ENCODE measurements around the gene C6orf47. TPM values are rescaled to one million over a fixed set of nuclear protein-coding genes. Genes with fewer than 3 reads are reported as not detected.

C6orf47 gene
- total and polyA plus RNA-seq, 4 donors = 2.0 to 10.8 (median 7.4) TPM

DNA sequence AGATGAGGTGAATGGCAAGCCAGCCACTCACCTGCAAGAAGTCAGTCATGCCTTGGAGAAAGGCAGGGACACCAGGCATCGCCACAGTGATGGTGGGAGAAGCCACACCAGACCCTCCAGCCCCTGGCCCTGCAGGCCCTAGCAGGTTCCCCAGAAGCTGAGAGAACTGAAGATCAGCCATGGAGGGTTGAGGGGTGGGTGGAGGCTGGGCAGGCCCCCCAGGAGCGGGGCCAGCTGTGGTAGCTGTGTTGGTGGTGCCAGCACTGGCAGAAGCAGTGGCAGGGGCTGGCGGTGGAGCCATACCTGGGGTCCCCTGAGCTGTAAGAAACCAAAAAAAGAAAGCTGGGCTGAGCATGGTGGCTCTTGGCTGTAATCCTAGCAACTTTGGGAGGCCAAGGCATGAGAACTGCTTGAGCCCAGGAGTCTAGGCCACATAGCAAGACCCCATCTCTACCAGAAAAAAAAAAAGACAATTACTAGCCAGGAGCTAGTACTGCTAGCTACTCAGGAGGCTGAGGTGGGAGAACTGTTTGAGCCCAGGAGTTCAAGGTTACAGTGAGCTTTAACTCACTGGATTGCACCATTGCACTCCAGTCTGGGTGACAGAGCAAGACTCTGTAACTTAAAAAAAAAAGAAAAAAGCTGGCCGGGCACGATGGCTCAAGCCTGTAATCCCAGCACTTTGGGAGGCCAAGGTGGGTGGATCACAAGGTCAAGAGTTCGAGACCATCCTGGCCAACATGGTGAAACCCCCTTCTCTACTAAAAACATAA lies 17.6 kb downstream of the C6orf47 start:
- H3K4me1 ChIP-seq (ENCODE audit: control insufficient read depth in 4 of 4, insufficient read depth in 4 of 4, low read length in 3 of 4) = peaks cover 0 to 25% (median 19%) of the 10 kb centered on the region in 4 donors
- 74% methylated on average over 6 of the region's 6 CpGs for WGBS
- H3K4me3 ChIP-seq (ENCODE audit: low read depth in 1 of 3, low read length in 3 of 3) = no peak overlapping the region
- no peak overlapping the region for H3K9ac ChIP-seq (ENCODE audit: low read depth in 1 of 2, low read length in 2 of 2)
- no peaks in the 10 kb centered on the region for H3K27me3 ChIP-seq (ENCODE audit: control insufficient read depth in 4 of 4, insufficient read depth in 4 of 4, low read length in 3 of 4)
- no peak overlapping the region for H3K27ac ChIP-seq (ENCODE audit: low read depth in 1 of 2, low read length in 2 of 2)
- TF ChIP-seq HNF4A (conservative IDR thresholded peaks at IDR 0.05) (peak; percentile 25), FOXA1 (IDR thresholded peaks at IDR 0.05) (no peak), SP1 (IDR thresholded peaks at IDR 0.05) (peak; percentile 10), HNF4G (IDR thresholded peaks at IDR 0.05) (no peak)
- TF ChIP-seq, protein P1, sequence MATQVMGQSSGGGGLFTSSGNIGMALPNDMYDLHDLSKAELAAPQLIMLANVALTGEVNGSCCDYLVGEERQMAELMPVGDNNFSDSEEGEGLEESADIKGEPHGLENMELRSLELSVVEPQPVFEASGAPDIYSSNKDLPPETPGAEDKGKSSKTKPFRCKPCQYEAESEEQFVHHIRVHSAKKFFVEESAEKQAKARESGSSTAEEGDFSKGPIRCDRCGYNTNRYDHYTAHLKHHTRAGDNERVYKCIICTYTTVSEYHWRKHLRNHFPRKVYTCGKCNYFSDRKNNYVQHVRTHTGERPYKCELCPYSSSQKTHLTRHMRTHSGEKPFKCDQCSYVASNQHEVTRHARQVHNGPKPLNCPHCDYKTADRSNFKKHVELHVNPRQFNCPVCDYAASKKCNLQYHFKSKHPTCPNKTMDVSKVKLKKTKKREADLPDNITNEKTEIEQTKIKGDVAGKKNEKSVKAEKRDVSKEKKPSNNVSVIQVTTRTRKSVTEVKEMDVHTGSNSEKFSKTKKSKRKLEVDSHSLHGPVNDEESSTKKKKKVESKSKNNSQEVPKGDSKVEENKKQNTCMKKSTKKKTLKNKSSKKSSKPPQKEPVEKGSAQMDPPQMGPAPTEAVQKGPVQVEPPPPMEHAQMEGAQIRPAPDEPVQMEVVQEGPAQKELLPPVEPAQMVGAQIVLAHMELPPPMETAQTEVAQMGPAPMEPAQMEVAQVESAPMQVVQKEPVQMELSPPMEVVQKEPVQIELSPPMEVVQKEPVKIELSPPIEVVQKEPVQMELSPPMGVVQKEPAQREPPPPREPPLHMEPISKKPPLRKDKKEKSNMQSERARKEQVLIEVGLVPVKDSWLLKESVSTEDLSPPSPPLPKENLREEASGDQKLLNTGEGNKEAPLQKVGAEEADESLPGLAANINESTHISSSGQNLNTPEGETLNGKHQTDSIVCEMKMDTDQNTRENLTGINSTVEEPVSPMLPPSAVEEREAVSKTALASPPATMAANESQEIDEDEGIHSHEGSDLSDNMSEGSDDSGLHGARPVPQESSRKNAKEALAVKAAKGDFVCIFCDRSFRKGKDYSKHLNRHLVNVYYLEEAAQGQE (IDR thresholded peaks at IDR 0.05) = no peak
- TF ChIP-seq, protein P2, sequence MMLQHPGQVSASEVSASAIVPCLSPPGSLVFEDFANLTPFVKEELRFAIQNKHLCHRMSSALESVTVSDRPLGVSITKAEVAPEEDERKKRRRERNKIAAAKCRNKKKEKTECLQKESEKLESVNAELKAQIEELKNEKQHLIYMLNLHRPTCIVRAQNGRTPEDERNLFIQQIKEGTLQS (IDR thresholded peaks at IDR 0.05) = no peak
- peaks cover 31 to 87% (median 66%) of the 10 kb centered on the region in 4 donors for H3K36me3 ChIP-seq (ENCODE audit: control insufficient read depth in 4 of 4, insufficient read depth in 3 of 4, low read depth in 1 of 4, low read length in 3 of 4)
- no peaks in the 10 kb centered on the region for H3K9me3 ChIP-seq (ENCODE audit: control insufficient read depth in 4 of 4, low read length in 3 of 4)
- DNase-seq (ENCODE audit: low spot score) = no peak

DNA sequence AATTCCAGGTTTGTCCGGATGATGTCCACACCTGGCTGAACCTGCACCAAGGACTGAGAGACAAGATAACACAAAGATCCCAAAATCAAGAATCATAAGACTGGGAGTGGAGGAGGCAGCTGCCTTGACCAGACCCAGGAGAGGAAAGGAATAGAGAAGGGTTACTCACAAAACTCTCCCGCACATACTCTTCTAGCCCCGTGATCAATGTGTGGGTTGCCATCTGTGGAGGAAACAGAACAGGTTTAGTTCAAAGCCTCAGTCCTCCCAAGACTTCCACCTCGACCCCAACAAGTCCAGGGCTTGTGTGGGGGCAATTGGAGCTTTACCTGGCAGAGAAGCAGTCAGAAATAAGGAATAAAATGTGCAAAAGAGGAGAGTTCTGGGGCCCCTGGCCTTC lies 19.2 kb downstream of the C6orf47 start:
- no peak for DNase-seq (ENCODE audit: low spot score)
- Histone ChIP-seq H3K27me3 (ENCODE audit: control insufficient read depth in 4 of 4, insufficient read depth in 4 of 4, low read length in 3 of 4) (no peaks in the 10 kb centered on the region), H3K4me1 (ENCODE audit: control insufficient read depth in 4 of 4, insufficient read depth in 4 of 4, low read length in 3 of 4) (peaks cover 0 to 25% (median 19%) of the 10 kb centered on the region in 4 donors), H3K9me3 (ENCODE audit: control insufficient read depth in 4 of 4, low read length in 3 of 4) (no peaks in the 10 kb centered on the region), H3K36me3 (ENCODE audit: control insufficient read depth in 4 of 4, insufficient read depth in 3 of 4, low read depth in 1 of 4, low read length in 3 of 4) (peaks cover 31 to 89% (median 64%) of the 10 kb centered on the region in 4 donors), H3K27ac (ENCODE audit: low read depth in 1 of 2, low read length in 2 of 2) (no peak overlapping the region), H3K4me3 (ENCODE audit: low read depth in 1 of 3, low read length in 3 of 3) (no peak overlapping the region), H3K9ac (ENCODE audit: low read depth in 1 of 2, low read length in 2 of 2) (no peak overlapping the region)
- TF ChIP-seq, protein P3, sequence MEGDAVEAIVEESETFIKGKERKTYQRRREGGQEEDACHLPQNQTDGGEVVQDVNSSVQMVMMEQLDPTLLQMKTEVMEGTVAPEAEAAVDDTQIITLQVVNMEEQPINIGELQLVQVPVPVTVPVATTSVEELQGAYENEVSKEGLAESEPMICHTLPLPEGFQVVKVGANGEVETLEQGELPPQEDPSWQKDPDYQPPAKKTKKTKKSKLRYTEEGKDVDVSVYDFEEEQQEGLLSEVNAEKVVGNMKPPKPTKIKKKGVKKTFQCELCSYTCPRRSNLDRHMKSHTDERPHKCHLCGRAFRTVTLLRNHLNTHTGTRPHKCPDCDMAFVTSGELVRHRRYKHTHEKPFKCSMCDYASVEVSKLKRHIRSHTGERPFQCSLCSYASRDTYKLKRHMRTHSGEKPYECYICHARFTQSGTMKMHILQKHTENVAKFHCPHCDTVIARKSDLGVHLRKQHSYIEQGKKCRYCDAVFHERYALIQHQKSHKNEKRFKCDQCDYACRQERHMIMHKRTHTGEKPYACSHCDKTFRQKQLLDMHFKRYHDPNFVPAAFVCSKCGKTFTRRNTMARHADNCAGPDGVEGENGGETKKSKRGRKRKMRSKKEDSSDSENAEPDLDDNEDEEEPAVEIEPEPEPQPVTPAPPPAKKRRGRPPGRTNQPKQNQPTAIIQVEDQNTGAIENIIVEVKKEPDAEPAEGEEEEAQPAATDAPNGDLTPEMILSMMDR (IDR thresholded peaks at IDR 0.05; ENCODE audit: low read depth, low read length, missing input control) = no peak
- TF ChIP-seq EGR1 (IDR thresholded peaks at IDR 0.05; ENCODE audit: low read depth in 2 of 2) (no peak), RXRA (IDR thresholded peaks at IDR 0.05) (no peak), GABPA (IDR thresholded peaks at IDR 0.05 in 1 of 2, conservative IDR thresholded peaks at IDR 0.05 in 1 of 2) (no peak)
- WGBS = 88% methylated on average over 4 of the region's 4 CpGs

DNA sequence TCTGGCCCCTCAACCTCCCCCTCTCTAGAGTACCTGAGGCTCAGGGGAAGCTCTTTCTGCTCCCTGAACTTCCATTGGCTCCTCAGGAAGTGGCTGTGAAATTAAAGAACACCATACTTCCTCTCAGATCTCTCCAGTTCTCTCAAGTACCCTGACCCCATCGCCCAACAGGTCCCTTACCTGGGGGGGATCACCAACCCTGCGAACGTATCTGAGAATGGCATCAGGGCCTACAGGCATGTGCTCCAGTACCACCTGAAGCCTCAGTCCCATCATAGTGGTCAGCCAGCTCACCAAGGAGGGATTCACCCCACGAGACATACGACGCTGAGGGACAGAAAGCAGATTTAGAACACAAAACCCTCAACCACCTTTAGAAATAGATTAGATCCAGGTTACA lies 20.0 kb downstream of the C6orf47 start:
- TF ChIP-seq FOXA1 (IDR thresholded peaks at IDR 0.05) = no peak
- TF ChIP-seq, protein P1 (IDR thresholded peaks at IDR 0.05) = no peak
- TF ChIP-seq EGR1 (IDR thresholded peaks at IDR 0.05; ENCODE audit: low read depth in 2 of 2) = no peak
- TF ChIP-seq, protein P2 (IDR thresholded peaks at IDR 0.05) = no peak
- TF ChIP-seq TAF1 (conservative IDR thresholded peaks at IDR 0.05) = no peak
- TF ChIP-seq NR2F2 (IDR thresholded peaks at IDR 0.05) = no peak
- TF ChIP-seq RAD21 (IDR thresholded peaks at IDR 0.05) = no peak
- TF ChIP-seq RXRA (IDR thresholded peaks at IDR 0.05) = no peak
- TF ChIP-seq FOXA2 (IDR thresholded peaks at IDR 0.05) = no peak
- TF ChIP-seq, protein P4, sequence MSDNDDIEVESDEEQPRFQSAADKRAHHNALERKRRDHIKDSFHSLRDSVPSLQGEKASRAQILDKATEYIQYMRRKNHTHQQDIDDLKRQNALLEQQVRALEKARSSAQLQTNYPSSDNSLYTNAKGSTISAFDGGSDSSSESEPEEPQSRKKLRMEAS (IDR thresholded peaks at IDR 0.05) = no peak
- TF ChIP-seq JUND (IDR thresholded peaks at IDR 0.05) = no peak
- no peak for TF ChIP-seq GABPA (IDR thresholded peaks at IDR 0.05 in 1 of 2, conservative IDR thresholded peaks at IDR 0.05 in 1 of 2)
- Histone ChIP-seq H3K27me3 (ENCODE audit: control insufficient read depth in 4 of 4, insufficient read depth in 4 of 4, low read length in 3 of 4) (no peaks in the 10 kb centered on the region), H3K27ac (ENCODE audit: low read depth in 1 of 2, low read length in 2 of 2) (no peak overlapping the region), H3K4me1 (ENCODE audit: control insufficient read depth in 4 of 4, insufficient read depth in 4 of 4, low read length in 3 of 4) (peaks cover 0 to 25% (median 19%) of the 10 kb centered on the region in 4 donors), H3K4me3 (ENCODE audit: low read depth in 1 of 3, low read length in 3 of 3) (no peak overlapping the region), H3K36me3 (ENCODE audit: control insufficient read depth in 4 of 4, insufficient read depth in 3 of 4, low read depth in 1 of 4, low read length in 3 of 4) (peaks cover 34 to 89% (median 64%) of the 10 kb centered on the region in 4 donors), H3K9ac (ENCODE audit: low read depth in 1 of 2, low read length in 2 of 2) (no peak overlapping the region), H3K9me3 (ENCODE audit: control insufficient read depth in 4 of 4, low read length in 3 of 4) (no peaks in the 10 kb centered on the region)
- WGBS = 98% methylated on average over 6 of the region's 6 CpGs
- DNase-seq (ENCODE audit: low spot score) = no peak

Measured in liver (tissue), 9 donors.